Suppressor macrophage treated with lipopolysaccharide for 4 hours (primary cell): ENCODE data around the gene RARB.

Experiments used
- DNase-seq: peaks from one replicate; pipeline ENCODE4 v3.0.0-alpha.2; 2020

The RARB gene

DNA sequence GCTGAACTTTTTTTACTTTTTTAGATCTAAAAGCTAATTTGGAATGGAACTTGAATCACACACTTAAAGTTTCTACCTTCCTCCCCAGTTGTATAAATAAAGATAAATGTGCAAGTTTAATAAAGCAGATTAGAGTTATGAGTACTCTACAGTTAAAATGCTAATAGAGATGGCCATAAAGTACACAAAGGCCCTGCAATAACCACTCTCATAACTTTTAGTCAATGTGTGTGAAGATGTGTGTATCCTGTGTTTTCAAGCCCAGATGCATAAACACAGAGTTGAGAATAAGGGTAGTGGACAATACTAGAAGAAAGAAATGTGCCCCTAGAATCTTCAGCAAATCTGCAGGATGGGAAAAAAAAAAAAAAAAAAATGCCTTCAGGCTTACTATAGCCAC is 191.3 kb downstream of the RARB start:
- no peak for DNase-seq

DNA sequence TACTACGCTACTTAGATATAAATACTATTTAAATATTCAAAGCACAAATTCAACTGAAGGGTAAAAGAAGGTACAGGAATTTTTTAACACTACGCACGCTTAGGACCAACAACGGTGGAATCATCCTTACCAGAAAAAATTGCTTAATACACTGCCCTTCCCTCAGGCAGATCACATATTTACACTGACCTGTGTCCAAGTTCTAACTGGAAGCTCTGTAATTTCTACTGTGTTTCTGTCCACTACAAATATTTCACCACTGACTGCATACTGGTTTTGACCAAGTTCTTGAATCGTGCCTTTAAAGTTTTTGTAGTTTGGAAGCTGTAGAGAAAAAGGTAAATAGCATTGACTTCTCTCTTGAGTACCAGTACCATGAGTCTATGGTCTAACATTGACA is 192.4 kb downstream of the RARB start:
- no peak for DNase-seq

DNA sequence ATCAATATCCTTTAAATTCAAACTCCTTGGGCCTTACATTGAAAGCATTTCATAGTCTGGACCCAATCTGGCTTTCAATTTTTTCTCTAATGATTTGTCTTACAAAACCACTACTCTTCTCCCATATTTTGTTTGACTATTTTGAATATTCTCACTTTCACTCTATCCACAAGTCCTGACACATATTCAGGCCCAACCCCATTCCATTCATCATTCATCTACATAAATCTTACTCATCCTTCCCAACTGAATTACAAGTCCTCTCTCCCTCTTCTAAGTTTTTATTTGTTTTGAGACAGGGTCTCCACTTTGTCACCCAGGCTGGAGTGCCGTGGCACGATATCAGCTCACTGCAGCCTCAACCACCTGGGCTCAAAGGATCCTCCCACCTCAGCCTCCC is 193.0 kb downstream of the RARB start:
- no peak for DNase-seq

DNA sequence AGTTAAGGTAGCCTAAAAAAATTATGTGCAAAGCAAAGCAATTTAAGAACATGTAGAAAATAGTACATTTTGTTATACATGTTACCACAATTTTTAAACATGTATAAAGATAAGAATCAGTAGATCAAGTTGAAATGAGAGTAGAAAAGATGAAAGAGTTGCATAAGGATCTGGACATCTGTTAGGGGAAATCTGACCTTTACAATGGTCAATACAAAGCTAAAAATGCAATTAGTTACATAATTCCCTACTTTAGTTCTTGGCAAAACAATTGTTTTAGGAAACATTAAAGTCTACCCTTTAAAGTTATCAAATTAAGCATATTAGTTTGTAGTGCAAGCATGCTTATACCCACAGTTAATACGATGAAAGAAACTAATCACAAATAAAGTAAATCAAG is 203.9 kb downstream of the RARB start:
- DNase-seq = no peak

DNA sequence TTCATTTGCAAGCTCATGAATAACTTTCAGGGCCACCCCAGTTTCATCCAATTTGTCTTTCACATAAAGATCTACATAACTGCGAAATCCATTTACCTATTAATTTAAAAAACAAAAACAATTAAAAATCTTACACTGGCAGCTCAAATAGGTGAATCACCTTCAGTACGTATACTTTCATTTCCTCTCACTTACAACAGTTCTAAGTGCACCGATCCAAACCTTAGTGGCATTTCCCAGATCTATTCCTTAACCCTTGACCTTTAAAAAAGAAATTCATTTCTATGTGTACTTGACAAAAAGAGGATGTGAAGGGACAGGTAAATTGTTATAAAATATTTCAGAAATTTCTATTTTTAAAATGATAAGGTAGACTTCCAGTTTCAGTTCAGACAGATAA is 205.9 kb downstream of the RARB start:
- DNase-seq = no peak

DNA sequence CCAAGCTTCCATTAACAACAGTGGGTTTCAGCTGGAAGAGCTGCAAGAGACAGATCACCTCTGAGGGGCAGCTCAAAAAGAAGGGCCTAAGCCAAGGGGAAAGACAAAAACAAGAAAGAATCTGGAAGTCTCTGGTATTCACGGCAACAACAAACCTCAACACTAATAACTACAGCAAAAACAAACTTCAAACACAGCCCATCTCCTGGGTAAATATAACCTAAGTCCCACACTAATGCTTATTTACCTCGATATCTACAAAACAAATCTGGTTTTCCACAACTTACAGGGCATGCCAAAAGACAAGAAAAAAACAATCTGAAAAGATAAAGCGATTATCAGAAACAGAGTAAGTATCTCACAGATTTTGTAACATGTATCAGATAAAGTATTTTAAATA is 207.0 kb downstream of the RARB start:
- no peak for DNase-seq
